GM12873 (cell line): ENCODE measurements around the gene AGPAT1.

Experiments used
- CTCF ChIP-seq: IDR thresholded peaks from 2 replicates; pipeline ENCODE4 v1.5.1; 2012; ENCODE audit warnings: low read depth, mild to moderate bottlenecking, moderate library complexity, low read length, control low read depth; ENCODE audit not compliant: insufficient read depth; ENCODE audit errors: missing control alignments

Gene AGPAT1

GRCh38 chr6:32174416-32174815, 1.5 kb downstream of the AGPAT1 start:
- no peak for TF ChIP-seq CTCF

- no peak for TF ChIP-seq CTCF
These were observed 2.7 kb downstream of the AGPAT1 start for GRCh38 chr6:32173051-32173727.

GRCh38 chr6:32171234-32171633, 4.7 kb downstream of the AGPAT1 start:
- TF ChIP-seq CTCF, result no peak

GRCh38 chr6:32170294-32170693, 5.6 kb downstream of the AGPAT1 start:
- no peak for TF ChIP-seq CTCF

GRCh38 chr6:32168807-32169591, 6.9 kb downstream of the AGPAT1 start:
- no peak for TF ChIP-seq CTCF

GRCh38 chr6:32168350-32168749, 7.5 kb downstream of the AGPAT1 start:
- no peak for TF ChIP-seq CTCF

GRCh38 chr6:32167761-32168262, 8.1 kb downstream of the AGPAT1 start:
- no peak for TF ChIP-seq CTCF
